GM18907 (cell line): ENCODE data around the gene FAM89A.
"Not testable (repeated sequence)": the region's sequence is repeated elsewhere in the genome, so short reads cannot be mapped to it uniquely, and the experiment has no call there.

Experiments
- ATAC-seq: cut with Tn5 transposase; IDR thresholded peaks from one replicate; pipeline ENCODE4 v1.9.1; 2021; ENCODE audit warnings: mild to moderate bottlenecking, moderate library complexity; ENCODE audit not compliant: unreplicated experiment

The FAM89A gene

DNA sequence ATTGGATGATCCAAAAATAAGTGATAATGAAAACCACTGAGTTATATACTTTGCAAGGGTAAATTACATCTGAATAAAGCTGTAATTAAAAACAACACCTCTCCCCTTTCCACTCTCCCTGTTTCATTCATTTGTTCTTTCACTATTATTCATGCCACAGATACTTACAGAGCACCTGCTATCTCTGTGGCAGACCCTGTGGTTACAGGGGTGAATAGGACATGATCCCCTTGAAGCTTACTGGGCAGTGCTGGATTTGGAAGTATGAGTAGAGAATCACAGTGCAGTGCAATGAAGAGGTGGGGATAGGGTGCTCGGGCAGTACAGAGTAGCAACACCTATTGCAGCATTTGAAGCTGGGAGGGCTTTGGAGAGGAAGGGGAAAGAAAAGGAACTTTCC, 39.4 kb downstream of the FAM89A start:
- no peak for ATAC-seq

DNA sequence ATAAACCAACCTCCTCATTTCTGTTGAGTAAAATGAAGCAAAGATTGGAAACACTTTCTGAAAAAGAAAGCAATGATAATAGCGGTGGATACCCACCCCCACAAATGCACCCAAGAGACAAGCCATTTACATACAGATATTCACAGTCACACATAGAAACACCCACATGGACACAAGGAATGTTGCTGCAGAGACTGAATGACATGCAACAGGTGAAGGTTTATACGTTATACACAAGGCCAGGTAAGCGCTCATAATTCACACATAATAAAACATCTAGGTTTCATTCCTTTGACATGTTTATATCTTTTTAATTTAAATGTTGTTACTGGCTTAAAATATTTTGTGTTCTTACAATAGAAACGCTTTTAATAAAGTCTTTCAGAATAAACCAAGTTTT, 39.9 kb downstream of the FAM89A start:
- no peak for ATAC-seq

GRCh38 chr1:230994860-230995259, 45.2 kb downstream of the FAM89A start:
- no peak for ATAC-seq

DNA sequence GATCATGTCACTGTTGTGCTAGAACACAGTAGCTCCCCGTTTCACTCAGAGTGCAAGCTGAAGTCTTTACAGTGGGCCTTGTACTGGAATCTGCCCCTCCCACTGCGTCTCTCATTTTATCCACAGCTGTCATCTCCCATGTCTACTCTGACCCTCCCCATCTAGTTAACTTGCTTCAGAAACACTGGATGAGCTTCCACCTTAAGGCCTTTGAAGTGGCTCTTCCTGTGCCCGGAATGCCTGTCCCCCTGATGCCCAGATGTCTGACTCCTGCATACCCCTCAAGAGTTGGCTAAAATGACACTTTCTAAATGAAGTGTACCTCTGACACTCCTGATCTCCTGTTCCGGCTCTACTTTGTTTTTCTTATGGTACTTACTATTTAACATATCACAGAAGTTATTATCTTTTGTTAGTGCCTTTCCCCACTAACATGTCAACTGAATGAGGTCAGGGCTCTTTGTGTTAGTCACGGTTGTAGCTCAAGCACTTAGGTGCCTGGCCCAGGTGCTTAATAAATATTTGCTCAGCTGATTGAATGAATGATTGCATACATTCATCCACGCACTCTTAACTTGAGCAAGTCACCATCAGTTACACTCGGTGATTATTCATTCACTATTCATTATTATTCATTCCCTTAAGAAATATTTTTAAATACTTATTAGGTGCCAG, 47.8 kb downstream of the FAM89A start:
- no peak for ATAC-seq

- ATAC-seq, result no peak
Observed at GRCh38 chr1:230987448-230987847, 52.6 kb downstream of the FAM89A start.

- ATAC-seq, result no peak
Observed at GRCh38 chr1:230986976-230987375, 53.1 kb downstream of the FAM89A start.

- no peak for ATAC-seq
Observed at GRCh38 chr1:230985711-230986110, 54.3 kb downstream of the FAM89A start.

DNA sequence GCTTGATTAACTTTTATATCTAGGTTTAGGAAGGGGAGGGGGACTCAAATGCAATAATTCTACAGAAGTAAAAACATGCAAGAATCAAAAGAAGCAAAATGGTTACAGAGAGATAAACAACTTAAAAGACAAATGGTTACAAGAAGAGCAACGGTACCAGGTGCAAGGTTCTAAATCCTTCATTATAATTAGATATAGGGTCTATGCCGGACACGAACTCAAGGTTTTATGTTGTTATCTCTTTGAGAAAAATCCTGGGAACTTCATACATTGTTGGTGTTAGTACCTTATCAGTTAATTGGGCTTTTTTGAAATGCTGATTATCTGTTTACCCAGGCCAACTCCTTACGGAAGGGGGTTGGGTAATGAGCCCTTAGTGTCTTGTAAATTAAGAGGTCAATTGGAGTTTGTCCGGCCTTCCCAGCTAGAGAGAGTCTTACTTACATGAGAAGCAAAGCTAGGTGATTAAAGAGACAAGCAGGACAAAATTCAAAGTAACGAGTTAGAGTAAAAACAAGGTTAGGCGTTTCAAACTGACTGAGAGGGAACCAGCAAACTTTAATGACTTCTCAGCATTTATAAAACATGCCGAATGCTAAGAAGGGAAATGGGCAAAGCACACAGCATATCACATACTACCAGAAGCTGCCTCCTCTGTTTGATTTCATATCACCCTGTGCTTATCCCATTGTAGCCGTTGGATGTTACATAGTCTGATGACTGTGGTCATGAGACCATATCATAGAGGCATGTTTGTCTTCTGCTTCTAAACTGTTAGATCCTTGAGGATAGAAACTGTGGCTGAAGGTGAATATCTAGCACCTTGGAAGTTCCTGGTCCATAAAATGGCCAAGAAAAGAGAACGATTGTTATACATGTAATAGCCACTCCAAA, 55.2 kb downstream of the FAM89A start:
- ATAC-seq, result not testable (repeated sequence)

- no peak for ATAC-seq
Observed at GRCh38 chr1:230983811-230984210, 56.2 kb downstream of the FAM89A start.

GRCh38 chr1:230982696-230983095, 57.4 kb downstream of the FAM89A start:
- ATAC-seq, result no peak

GRCh38 chr1:230979952-230980351, 60.1 kb downstream of the FAM89A start:
- ATAC-seq, result no peak

DNA sequence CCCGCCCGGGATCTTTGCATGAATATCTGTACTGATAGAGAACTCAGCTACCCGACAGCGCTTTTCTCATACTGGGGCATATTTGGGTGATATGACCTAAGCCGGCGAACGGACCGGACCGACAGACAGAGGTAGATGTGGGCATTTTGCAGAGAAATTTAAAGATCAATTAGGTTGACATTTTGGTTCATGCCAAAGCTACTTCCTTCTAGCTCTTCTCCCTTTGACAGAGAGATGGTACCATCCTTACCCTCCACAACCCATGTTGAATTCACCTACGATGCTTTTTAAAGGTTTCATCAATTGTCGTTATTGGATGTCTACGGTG, 60.7 kb downstream of the FAM89A start:
- ATAC-seq, result no peak

- peak; percentile 95 for ATAC-seq
Observed at GRCh38 chr1:230978491-230979388, 61.3 kb downstream of the FAM89A start, which contains the start of the genes ARV1 and TTC13. Gene ARV1 (plus strand): TSS chr1:230979094. CDS start chr1:230979106, 12 bp downstream. Gene TTC13 (minus strand): TSS chr1:230978861. CDS start chr1:230978830, 31 bp downstream.

GRCh38 chr1:230977761-230978490, 62.1 kb downstream of the FAM89A start:
- peak; percentile 9 for ATAC-seq

DNA sequence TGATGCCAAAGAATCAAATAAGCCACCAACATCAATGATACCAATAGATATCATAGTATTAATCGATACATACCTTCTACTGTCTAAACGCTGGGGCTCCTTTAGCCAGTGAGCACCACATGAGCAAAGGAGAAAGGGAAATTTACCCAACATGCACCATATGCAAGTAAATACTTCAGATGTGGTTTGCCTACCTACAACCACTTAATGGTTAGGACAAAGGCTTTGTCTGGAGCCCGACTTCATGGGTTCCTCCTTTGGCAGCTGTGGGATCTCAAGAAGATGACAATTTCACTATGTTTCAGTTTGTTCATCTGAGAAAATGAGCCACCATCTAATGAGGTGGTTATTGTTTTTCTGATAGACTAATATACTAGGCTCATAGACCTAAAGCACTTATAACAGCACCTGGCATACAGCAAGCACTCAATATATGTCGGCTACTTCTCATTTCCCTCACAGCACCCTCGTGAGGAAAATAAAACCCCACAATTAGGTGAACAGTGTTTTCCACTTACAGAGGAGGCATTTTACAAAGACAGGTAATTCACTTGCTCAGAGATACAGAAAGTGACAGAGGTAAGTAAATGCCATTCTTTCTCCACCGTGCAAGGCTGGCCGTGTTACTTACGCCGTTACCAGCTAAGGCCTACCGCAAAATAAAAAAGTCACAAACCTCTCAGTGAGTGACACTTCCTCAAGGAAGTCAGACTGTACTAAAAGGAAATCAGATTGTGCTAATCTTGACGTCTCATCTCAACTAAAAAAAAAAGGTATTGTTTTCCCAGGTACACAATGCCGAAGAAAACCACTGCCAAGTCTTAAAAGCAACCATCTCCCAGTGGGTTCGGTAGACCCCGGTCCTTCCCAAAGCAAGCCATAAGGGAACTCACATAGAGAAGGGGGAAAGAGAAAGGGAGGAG, 63.0 kb downstream of the FAM89A start:
- ATAC-seq, result no peak

DNA sequence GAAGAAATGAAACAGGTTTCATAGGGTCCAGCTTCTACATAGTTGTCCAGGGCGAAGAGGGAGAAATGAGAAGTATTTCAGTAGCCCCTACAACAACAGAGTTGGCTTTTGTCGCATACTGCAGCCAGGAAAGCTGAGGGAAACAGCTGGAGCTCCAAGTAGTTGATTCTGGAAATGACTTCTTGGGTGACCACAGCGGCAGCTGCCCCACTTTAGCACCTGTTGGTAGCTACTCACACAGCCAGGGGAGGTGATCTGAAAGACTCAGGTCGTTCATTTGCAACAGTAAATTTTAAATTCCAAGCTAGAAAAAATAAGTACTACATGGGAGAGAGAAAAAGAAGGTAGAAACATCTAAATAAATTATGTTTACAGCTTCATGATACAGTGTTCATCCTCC, 63.7 kb downstream of the FAM89A start:
- ATAC-seq, result no peak

DNA sequence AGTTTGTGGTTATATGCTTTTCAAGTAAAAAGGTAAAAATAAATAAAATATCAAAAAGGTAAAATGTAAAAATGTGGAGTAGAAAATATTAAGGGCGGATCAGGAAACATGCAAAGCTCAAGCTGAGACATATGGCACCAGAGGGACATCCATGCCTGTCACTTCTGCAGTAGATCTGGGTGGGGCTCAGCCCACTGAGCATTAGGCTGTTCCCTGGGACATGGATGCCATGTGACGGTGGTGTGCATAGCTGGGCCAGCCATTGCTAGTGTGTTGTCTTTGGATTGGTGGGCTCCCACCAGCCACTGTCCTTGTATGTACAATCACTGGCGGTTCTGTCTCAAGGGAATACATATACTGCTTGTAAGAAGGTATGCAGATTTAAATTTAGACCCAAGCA, 64.4 kb downstream of the FAM89A start:
- no peak for ATAC-seq

- ATAC-seq, result peak; percentile 81
Observed at GRCh38 chr1:230972855-230973271, 67.2 kb downstream of the FAM89A start.

DNA sequence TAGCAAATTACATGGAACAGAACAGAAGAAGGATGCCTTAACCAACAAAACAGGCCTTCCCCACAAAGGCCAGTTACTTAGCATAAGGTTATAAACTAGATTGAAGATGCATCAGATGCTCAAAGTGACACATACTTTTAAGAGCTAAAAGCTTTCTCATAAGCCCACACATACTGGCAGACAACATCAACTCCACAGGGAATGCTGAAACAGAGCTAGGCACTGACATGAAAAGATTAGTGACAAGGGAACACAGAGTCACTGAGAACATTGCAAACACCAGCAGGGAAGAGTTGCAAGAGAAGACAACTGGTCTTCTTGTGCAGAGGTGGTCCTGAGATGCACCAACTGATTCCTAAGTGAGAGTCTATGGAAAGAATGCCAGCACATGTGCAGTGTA, 68.3 kb downstream of the FAM89A start:
- ATAC-seq, result no peak
